Transverse colon (tissue), 4 donors: ENCODE data around the gene MB21D2.

ENCODE experiments used
- CTCF ChIP-seq, 5 experiments: fragments of 200-600 bp in 3 of 5; fragments of 450-650 bp in 2 of 5; sonication (generic) in 3 of 5; IDR thresholded peaks; 1 replicate in 2 of 5; 2 replicates in 3 of 5; pipeline ENCODE4 v1.5.1; 2016 to 2017; ENCODE audit warnings: antibody characterized with exemption in 5 of 5, inconsistent platforms in 3 of 5, mild to moderate bottlenecking in 2 of 5, moderate library complexity in 1 of 5
- POLR2A ChIP-seq: fragments of 450-650 bp; IDR thresholded peaks from one replicate; pipeline ENCODE4 v1.6.1; 2016; ENCODE audit warnings: antibody characterized with exemption, mild to moderate bottlenecking, moderate library complexity
- POLR2AphosphoS5 ChIP-seq, 3 donors: sonication (generic); formaldehyde crosslinking; IDR thresholded peaks; one replicate each; pipeline ENCODE4 v1.6.1; 2016; ENCODE audit warnings: antibody characterized with exemption in 3 of 3

- TF ChIP-seq POLR2A (no peak), CTCF (IDR thresholded peaks at IDR 0.05) (no peak), POLR2AphosphoS5 (IDR thresholded peaks at IDR 0.05) (no peak)
These were observed 21.4 kb downstream of the MB21D2 start for GRCh38 chr3:192896208-192896607.
